ENCODE measurements around the gene TMIE. TPM values are rescaled to one million over a fixed set of nuclear protein-coding genes. Genes with fewer than 3 reads are reported as not detected.

Gene TMIE
- total RNA-seq, 5 donors from 2014 or later (not counting 1 experiment from before 2014, with no cell fraction given) = 2.0 to 5.3 (median 3.0) TPM

GRCh38 chr3:46676601-46677410 is 24.4 kb upstream of the TMIE start:
- Mint-ChIP-seq H3K4me1 (no peaks in the 10 kb centered on the region), H3K36me3 (peaks cover 29% of the 10 kb centered on the region), H3K9me3 (peaks cover 0 to 3% (median 0%) of the 10 kb centered on the region in 3 donors), H3K27me3 (no peaks in the 10 kb centered on the region), H3K4me3 (no peak overlapping the region), H3K27ac (no peak overlapping the region)
- H3K4me1 ChIP-seq (ENCODE audit: control insufficient read depth in 1 of 2, extremely low read depth in 1 of 2, insufficient read depth in 2 of 2, low read length in 2 of 2) = no peaks in the 10 kb centered on the region
- no peak overlapping the region for H3K4me3 ChIP-seq (ENCODE audit: control insufficient read depth in 1 of 2, extremely low read depth in 1 of 2, low read length in 1 of 2)
- ChIA-PET CTCF (no interaction called here), POLR2A (no interaction called here)
- H3K9me3 ChIP-seq = no peaks in the 10 kb centered on the region
- peaks cover 0 to 5% of the 10 kb centered on the region in 2 experiments for H3K27me3 ChIP-seq (replicated peaks in 1 of 2; ENCODE audit: control insufficient read depth in 2 of 2, extremely low read depth in 1 of 2, insufficient read depth in 2 of 2, low read length in 1 of 2)
- ATAC-seq (replicated peaks in 1 of 4) (no peak), DNase-seq (no peak)
- peaks cover 0 to 24% of the 10 kb centered on the region in 2 donors for H3K36me3 ChIP-seq (ENCODE audit: control insufficient read depth in 2 of 2, extremely low read depth in 1 of 2, insufficient read depth in 1 of 2, low read length in 1 of 2)
- WGBS (ENCODE audit: insufficient coverage) = 77% methylated on average over 11 of the region's 16 CpGs
- no peak overlapping the region for H3K27ac ChIP-seq (ENCODE audit: low read length)

- H3K9me3 ChIP-seq = no peaks in the 10 kb centered on the region
- Mint-ChIP-seq H3K9me3 (peaks cover 0 to 3% (median 0%) of the 10 kb centered on the region in 3 donors), H3K27me3 (no peaks in the 10 kb centered on the region), H3K4me3 (no peak overlapping the region), H3K4me1 (no peaks in the 10 kb centered on the region), H3K36me3 (peaks cover 31% of the 10 kb centered on the region), H3K27ac (no peak overlapping the region)
- H3K27ac ChIP-seq (ENCODE audit: low read length) = no peak overlapping the region
- peaks cover 0 to 5% of the 10 kb centered on the region in 2 experiments for H3K27me3 ChIP-seq (replicated peaks in 1 of 2; ENCODE audit: control insufficient read depth in 2 of 2, extremely low read depth in 1 of 2, insufficient read depth in 2 of 2, low read length in 1 of 2)
- no peak overlapping the region for H3K4me3 ChIP-seq (ENCODE audit: control insufficient read depth in 1 of 2, extremely low read depth in 1 of 2, low read length in 1 of 2)
- ChIA-PET CTCF (no interaction called here), POLR2A (no interaction called here)
- DNase-seq (no peak), ATAC-seq (replicated peaks in 1 of 4) (no peak)
- H3K36me3 ChIP-seq (ENCODE audit: control insufficient read depth in 2 of 2, extremely low read depth in 1 of 2, insufficient read depth in 1 of 2, low read length in 1 of 2) = peaks cover 0 to 24% of the 10 kb centered on the region in 2 donors
- WGBS (ENCODE audit: insufficient coverage) = 84% methylated on average over 5 of the region's 6 CpGs
- H3K4me1 ChIP-seq (ENCODE audit: control insufficient read depth in 1 of 2, extremely low read depth in 1 of 2, insufficient read depth in 2 of 2, low read length in 2 of 2) = no peaks in the 10 kb centered on the region
These were observed 23.8 kb upstream of the TMIE start for GRCh38 chr3:46677411-46677726.

- H3K9me3 Mint-ChIP-seq = peaks cover 0 to 3% (median 0%) of the 10 kb centered on the region in 3 donors
- Histone ChIP-seq H3K4me1 (ENCODE audit: control insufficient read depth in 1 of 2, extremely low read depth in 1 of 2, insufficient read depth in 2 of 2, low read length in 2 of 2) (no peaks in the 10 kb centered on the region), H3K27ac (ENCODE audit: low read length) (no peak overlapping the region), H3K36me3 (ENCODE audit: control insufficient read depth in 2 of 2, extremely low read depth in 1 of 2, insufficient read depth in 1 of 2, low read length in 1 of 2) (peaks cover 5 to 24% of the 10 kb centered on the region in 2 donors), H3K27me3 (replicated peaks in 1 of 2; ENCODE audit: control insufficient read depth in 2 of 2, extremely low read depth in 1 of 2, insufficient read depth in 2 of 2, low read length in 1 of 2) (peaks cover 0 to 5% of the 10 kb centered on the region in 2 experiments), H3K9me3 (no peaks in the 10 kb centered on the region), H3K4me3 (ENCODE audit: control insufficient read depth in 1 of 2, extremely low read depth in 1 of 2, low read length in 1 of 2) (no peak overlapping the region)
- no peaks in the 10 kb centered on the region for H3K27me3 Mint-ChIP-seq
- DNase-seq (no peak), ATAC-seq (replicated peaks in 1 of 4) (no peak)
- no peak overlapping the region for H3K27ac Mint-ChIP-seq
- 75% methylated on average over 2 of the region's 6 CpGs for WGBS (ENCODE audit: insufficient coverage)
- ChIA-PET POLR2A (interaction anchor here in 1 of 2 donors (0.6 kb wide), 1 partner anchor 1774 kb away, joined by 3 read pairs; no protein-coding TSS in a partner anchor), CTCF (no interaction called here)
- no peak overlapping the region for H3K4me3 Mint-ChIP-seq
- peaks cover 33% of the 10 kb centered on the region for H3K36me3 Mint-ChIP-seq
- H3K4me1 Mint-ChIP-seq = no peaks in the 10 kb centered on the region
These were observed 22.9 kb upstream of the TMIE start for GRCh38 chr3:46678280-46678679.

- H3K27ac Mint-ChIP-seq = no peak overlapping the region
- Histone ChIP-seq H3K36me3 (ENCODE audit: control insufficient read depth in 2 of 2, extremely low read depth in 1 of 2, insufficient read depth in 1 of 2, low read length in 1 of 2) (peaks cover 6 to 33% of the 10 kb centered on the region in 2 donors), H3K9me3 (no peaks in the 10 kb centered on the region), H3K27me3 (replicated peaks in 1 of 2; ENCODE audit: control insufficient read depth in 2 of 2, extremely low read depth in 1 of 2, insufficient read depth in 2 of 2, low read length in 1 of 2) (peaks cover 0 to 3% of the 10 kb centered on the region in 2 experiments), H3K4me3 (ENCODE audit: control insufficient read depth in 1 of 2, extremely low read depth in 1 of 2, low read length in 1 of 2) (no peak overlapping the region), H3K27ac (ENCODE audit: low read length) (no peak overlapping the region), H3K4me1 (ENCODE audit: control insufficient read depth in 1 of 2, extremely low read depth in 1 of 2, insufficient read depth in 2 of 2, low read length in 2 of 2) (no peaks in the 10 kb centered on the region)
- ChIA-PET POLR2A (no interaction called here), CTCF (no interaction called here)
- peaks cover 29% of the 10 kb centered on the region for H3K36me3 Mint-ChIP-seq
- H3K27me3 Mint-ChIP-seq = no peaks in the 10 kb centered on the region
- WGBS (ENCODE audit: insufficient coverage) = 95% methylated on average over 4 of the region's 5 CpGs
- ATAC-seq (replicated peaks in 1 of 4) (no peak), DNase-seq (no peak)
- peaks cover 0 to 4% (median 0%) of the 10 kb centered on the region in 3 donors for H3K4me1 Mint-ChIP-seq
- H3K4me3 Mint-ChIP-seq = no peak overlapping the region
- H3K9me3 Mint-ChIP-seq = no peaks in the 10 kb centered on the region
These were observed 21.5 kb upstream of the TMIE start for GRCh38 chr3:46679681-46680080.

- ATAC-seq (replicated peaks in 1 of 4) = no peak
- peaks cover 9 to 33% of the 10 kb centered on the region in 2 donors for H3K36me3 ChIP-seq (ENCODE audit: control insufficient read depth in 2 of 2, extremely low read depth in 1 of 2, insufficient read depth in 1 of 2, low read length in 1 of 2)
- Mint-ChIP-seq H3K4me1 (peaks cover 0 to 4% (median 0%) of the 10 kb centered on the region in 3 donors), H3K27ac (no peak overlapping the region), H3K9me3 (no peaks in the 10 kb centered on the region), H3K4me3 (no peak overlapping the region), H3K27me3 (no peaks in the 10 kb centered on the region), H3K36me3 (peaks cover 28% of the 10 kb centered on the region)
- no peaks in the 10 kb centered on the region for H3K4me1 ChIP-seq (ENCODE audit: control insufficient read depth in 1 of 2, extremely low read depth in 1 of 2, insufficient read depth in 2 of 2, low read length in 2 of 2)
- H3K27ac ChIP-seq (ENCODE audit: low read length) = no peak overlapping the region
- WGBS (ENCODE audit: insufficient coverage) = 83% methylated on average over 5 of the region's 9 CpGs
- H3K9me3 ChIP-seq = no peaks in the 10 kb centered on the region
- H3K27me3 ChIP-seq (replicated peaks in 1 of 2; ENCODE audit: control insufficient read depth in 2 of 2, extremely low read depth in 1 of 2, insufficient read depth in 2 of 2, low read length in 1 of 2) = peaks cover 0 to 3% of the 10 kb centered on the region in 2 experiments
- POLR2A ChIA-PET = no interaction called here
- no peak overlapping the region for H3K4me3 ChIP-seq (ENCODE audit: control insufficient read depth in 1 of 2, extremely low read depth in 1 of 2, low read length in 1 of 2)
- CTCF ChIA-PET = no interaction called here
- DNase-seq = no peak
These were observed 20.8 kb upstream of the TMIE start for GRCh38 chr3:46680298-46680826.

- H3K27ac Mint-ChIP-seq = no peak overlapping the region
- H3K27me3 Mint-ChIP-seq = no peaks in the 10 kb centered on the region
- WGBS (ENCODE audit: insufficient coverage) = 83% methylated on average over 4 of the region's 10 CpGs
- H3K27ac ChIP-seq (ENCODE audit: low read length) = no peak overlapping the region
- no peak for DNase-seq
- CTCF ChIA-PET = no interaction called here
- POLR2A ChIA-PET = no interaction called here
- H3K4me1 Mint-ChIP-seq = peaks cover 0 to 4% (median 0%) of the 10 kb centered on the region in 3 donors
- no peak overlapping the region for H3K4me3 ChIP-seq (ENCODE audit: control insufficient read depth in 1 of 2, extremely low read depth in 1 of 2, low read length in 1 of 2)
- H3K9me3 ChIP-seq = no peaks in the 10 kb centered on the region
- H3K9me3 Mint-ChIP-seq = no peaks in the 10 kb centered on the region
- H3K36me3 Mint-ChIP-seq = peaks cover 28% of the 10 kb centered on the region
- peaks cover 12 to 25% of the 10 kb centered on the region in 2 donors for H3K36me3 ChIP-seq (ENCODE audit: control insufficient read depth in 2 of 2, extremely low read depth in 1 of 2, insufficient read depth in 1 of 2, low read length in 1 of 2)
- no peak overlapping the region for H3K4me3 Mint-ChIP-seq
- peaks cover 0 to 3% of the 10 kb centered on the region in 2 experiments for H3K27me3 ChIP-seq (replicated peaks in 1 of 2; ENCODE audit: control insufficient read depth in 2 of 2, extremely low read depth in 1 of 2, insufficient read depth in 2 of 2, low read length in 1 of 2)
- no peaks in the 10 kb centered on the region for H3K4me1 ChIP-seq (ENCODE audit: control insufficient read depth in 1 of 2, extremely low read depth in 1 of 2, insufficient read depth in 2 of 2, low read length in 2 of 2)
- ATAC-seq (replicated peaks in 1 of 4) = no peak
These were observed 19.8 kb upstream of the TMIE start for GRCh38 chr3:46681387-46681786.

Data from T-cell (primary cell).